Ishikawa (cell line): ENCODE measurements around the gene SH3RF1.

ENCODE experiments used
- EGR1 ChIP-seq: IDR thresholded peaks from 2 replicates; pipeline ENCODE4 v1.6.1; 2012
- FOXM1 ChIP-seq: IDR thresholded peaks from 2 replicates; pipeline ENCODE4 v1.6.1; 2012; ENCODE audit warnings: low read depth, borderline replicate concordance
- MAX ChIP-seq: IDR thresholded peaks from 2 replicates; pipeline ENCODE4 v1.6.1; 2012
- RAD21 ChIP-seq: IDR thresholded peaks from 2 replicates; pipeline ENCODE4 v1.6.1; 2012; ENCODE audit warnings: low read depth
- TEAD4 ChIP-seq: IDR thresholded peaks from 2 replicates; pipeline ENCODE4 v1.6.1; 2012
- USF1 ChIP-seq: IDR thresholded peaks from 2 replicates; pipeline ENCODE4 v1.6.1; 2012

- TF ChIP-seq TEAD4 (no peak), FOXM1 (no peak), EGR1 (no peak), MAX (no peak), USF1 (no peak), RAD21 (no peak)
Measured at GRCh38 chr4:169117591-169118081, 153.1 kb downstream of the SH3RF1 start.
